ENCODE data around the gene ZDHHC16. TPM values are rescaled to one million over a fixed set of nuclear protein-coding genes. Genes with fewer than 3 reads are reported as not detected.

ZDHHC16 gene
- total and polyA plus RNA-seq, 5 donors from 2014 or later: 17.1 to 36.4 (median 26.8) TPM

GRCh38 chr10:97425964-97426775, 19.8 kb upstream of the ZDHHC16 start, which contains the start of gene PGAM1:
PGAM1 (plus strand) TSS chr10:97426191; CDS start chr10:97426308, 117 bp downstream.
- Histone ChIP-seq H3K4me3 (ENCODE audit: low read depth, low read length) (peak within 1 kb of the TSS; percentile 92), H3K9me3 (ENCODE audit: control insufficient read depth in 2 of 2, low read length in 2 of 2) (no peaks in the 10 kb centered on the region), H3K36me3 (ENCODE audit: control insufficient read depth, insufficient read depth, low read length) (peaks cover 16% of the 10 kb centered on the region), H3K27ac (ENCODE audit: insufficient read depth, low read length, poor library complexity, severe bottlenecking) (peak within 1 kb of the TSS; percentile 90), H3K27me3 (ENCODE audit: control insufficient read depth, insufficient read depth, low read length) (no peaks in the 10 kb centered on the region), H3K4me1 (ENCODE audit: control insufficient read depth, insufficient read depth, low read length, poor library complexity, severe bottlenecking) (peaks cover 37% of the 10 kb centered on the region)
- Mint-ChIP-seq H3K27me3 (peaks cover 5% of the 10 kb centered on the region), H3K4me3 (peak within 1 kb of the TSS; percentile 93 to 95 (median 94)), H3K4me1 (peaks cover 6 to 62% (median 26%) of the 10 kb centered on the region in 4 donors), H3K27ac (peak within 1 kb of the TSS; percentile 82 to 97 (median 93)), H3K36me3 (peaks cover 10% of the 10 kb centered on the region), H3K9me3 (no peaks in the 10 kb centered on the region)
- ATAC-seq (ENCODE audit: low read depth in 2 of 2) (peak; percentile 78 to 79), DNase-seq (peak; percentile 92 to 98 (median 97))

GRCh38 chr10:97426776-97427570, 19.0 kb upstream of the ZDHHC16 start:
- Mint-ChIP-seq H3K4me3 (peak overlapping the region; percentile 93 to 95 (median 94)), H3K27me3 (peaks cover 5% of the 10 kb centered on the region), H3K9me3 (no peaks in the 10 kb centered on the region), H3K36me3 (peaks cover 16% of the 10 kb centered on the region), H3K4me1 (peaks cover 6 to 60% (median 26%) of the 10 kb centered on the region in 4 donors), H3K27ac (peak overlapping the region; percentile 43 to 97 (median 93))
- H3K4me3 ChIP-seq (ENCODE audit: low read depth, low read length): peak overlapping the region; percentile 92
- ATAC-seq (ENCODE audit: low read depth in 2 of 2) (no peak), DNase-seq (no peak)
- H3K27ac ChIP-seq (ENCODE audit: insufficient read depth, low read length, poor library complexity, severe bottlenecking): peak overlapping the region; percentile 90
- H3K27me3 ChIP-seq (ENCODE audit: control insufficient read depth, insufficient read depth, low read length): no peaks in the 10 kb centered on the region
- H3K9me3 ChIP-seq (ENCODE audit: control insufficient read depth in 2 of 2, low read length in 2 of 2): no peaks in the 10 kb centered on the region
- peaks cover 24% of the 10 kb centered on the region for H3K36me3 ChIP-seq (ENCODE audit: control insufficient read depth, insufficient read depth, low read length)
- peaks cover 37% of the 10 kb centered on the region for H3K4me1 ChIP-seq (ENCODE audit: control insufficient read depth, insufficient read depth, low read length, poor library complexity, severe bottlenecking)

- H3K4me1 Mint-ChIP-seq: peaks cover 6 to 60% (median 25%) of the 10 kb centered on the region in 4 donors
Measured at GRCh38 chr10:97427571-97428179, 18.3 kb upstream of the ZDHHC16 start.

GRCh38 chr10:97428572-97428981, 17.4 kb upstream of the ZDHHC16 start:
- Histone ChIP-seq H3K27ac (ENCODE audit: insufficient read depth, low read length, poor library complexity, severe bottlenecking) (peak overlapping the region; percentile 90), H3K4me3 (ENCODE audit: low read depth, low read length) (peak overlapping the region; percentile 92), H3K27me3 (ENCODE audit: control insufficient read depth, insufficient read depth, low read length) (no peaks in the 10 kb centered on the region), H3K4me1 (ENCODE audit: control insufficient read depth, insufficient read depth, low read length, poor library complexity, severe bottlenecking) (peaks cover 30% of the 10 kb centered on the region), H3K36me3 (ENCODE audit: control insufficient read depth, insufficient read depth, low read length) (peaks cover 31% of the 10 kb centered on the region), H3K9me3 (ENCODE audit: control insufficient read depth in 2 of 2, low read length in 2 of 2) (no peaks in the 10 kb centered on the region)
- peak overlapping the region; percentile 79 to 93 (median 90) for H3K4me3 Mint-ChIP-seq
- no peaks in the 10 kb centered on the region for H3K9me3 Mint-ChIP-seq
- H3K36me3 Mint-ChIP-seq: peaks cover 19% of the 10 kb centered on the region
- peaks cover 5% of the 10 kb centered on the region for H3K27me3 Mint-ChIP-seq
- peak overlapping the region; percentile 45 to 93 (median 91) for H3K27ac Mint-ChIP-seq
- peak in 1 of 3 donors; percentile 19 for DNase-seq
- ATAC-seq (ENCODE audit: low read depth in 2 of 2): no peak
- peaks cover 6 to 51% (median 19%) of the 10 kb centered on the region in 4 donors for H3K4me1 Mint-ChIP-seq

More at GRCh38 chr10:97427571-97428179, 18.3 kb upstream of the ZDHHC16 start:
- Histone ChIP-seq H3K4me3 (ENCODE audit: low read depth, low read length) (peak overlapping the region; percentile 92), H3K4me1 (ENCODE audit: control insufficient read depth, insufficient read depth, low read length, poor library complexity, severe bottlenecking) (peaks cover 37% of the 10 kb centered on the region), H3K9me3 (ENCODE audit: control insufficient read depth in 2 of 2, low read length in 2 of 2) (no peaks in the 10 kb centered on the region), H3K36me3 (ENCODE audit: control insufficient read depth, insufficient read depth, low read length) (peaks cover 27% of the 10 kb centered on the region), H3K27me3 (ENCODE audit: control insufficient read depth, insufficient read depth, low read length) (no peaks in the 10 kb centered on the region), H3K27ac (ENCODE audit: insufficient read depth, low read length, poor library complexity, severe bottlenecking) (peak overlapping the region; percentile 90)
- ATAC-seq (ENCODE audit: low read depth in 2 of 2): no peak
- Mint-ChIP-seq H3K27ac (peak overlapping the region in 2 of 3 donors; percentile 93 to 97), H3K27me3 (peaks cover 5% of the 10 kb centered on the region), H3K4me3 (peak overlapping the region; percentile 93 to 95 (median 94)), H3K9me3 (no peaks in the 10 kb centered on the region), H3K36me3 (peaks cover 19% of the 10 kb centered on the region)
- no peak for DNase-seq

GRCh38 chr10:97434055-97434454, 11.9 kb upstream of the ZDHHC16 start:
- ATAC-seq (ENCODE audit: low read depth in 2 of 2) (no peak), DNase-seq (no peak)
- no peaks in the 10 kb centered on the region for H3K4me1 ChIP-seq (ENCODE audit: control insufficient read depth, insufficient read depth, low read length, poor library complexity, severe bottlenecking)
- Mint-ChIP-seq H3K4me1 (peaks cover 0 to 9% (median 2%) of the 10 kb centered on the region in 4 donors), H3K4me3 (no peak overlapping the region), H3K27me3 (no peaks in the 10 kb centered on the region), H3K27ac (no peak overlapping the region), H3K36me3 (peaks cover 27% of the 10 kb centered on the region), H3K9me3 (no peaks in the 10 kb centered on the region)
- no peak overlapping the region for H3K27ac ChIP-seq (ENCODE audit: insufficient read depth, low read length, poor library complexity, severe bottlenecking)
- no peaks in the 10 kb centered on the region for H3K9me3 ChIP-seq (ENCODE audit: control insufficient read depth in 2 of 2, low read length in 2 of 2)
- H3K36me3 ChIP-seq (ENCODE audit: control insufficient read depth, insufficient read depth, low read length): peaks cover 75% of the 10 kb centered on the region
- no peaks in the 10 kb centered on the region for H3K27me3 ChIP-seq (ENCODE audit: control insufficient read depth, insufficient read depth, low read length)
- no peak overlapping the region for H3K4me3 ChIP-seq (ENCODE audit: low read depth, low read length)

- no peaks in the 10 kb centered on the region for H3K4me1 ChIP-seq (ENCODE audit: control insufficient read depth, insufficient read depth, low read length, poor library complexity, severe bottlenecking)
- Mint-ChIP-seq H3K27me3 (no peaks in the 10 kb centered on the region), H3K27ac (no peak overlapping the region), H3K9me3 (no peaks in the 10 kb centered on the region), H3K4me3 (no peak overlapping the region), H3K36me3 (peaks cover 30% of the 10 kb centered on the region), H3K4me1 (peaks cover 0 to 7% (median 2%) of the 10 kb centered on the region in 4 donors)
- DNase-seq: no peak
- H3K27ac ChIP-seq (ENCODE audit: insufficient read depth, low read length, poor library complexity, severe bottlenecking): no peak overlapping the region
- no peaks in the 10 kb centered on the region for H3K9me3 ChIP-seq (ENCODE audit: control insufficient read depth in 2 of 2, low read length in 2 of 2)
- H3K36me3 ChIP-seq (ENCODE audit: control insufficient read depth, insufficient read depth, low read length): peaks cover 76% of the 10 kb centered on the region
- H3K27me3 ChIP-seq (ENCODE audit: control insufficient read depth, insufficient read depth, low read length): no peaks in the 10 kb centered on the region
- no peak overlapping the region for H3K4me3 ChIP-seq (ENCODE audit: low read depth, low read length)
- ATAC-seq (ENCODE audit: low read depth in 2 of 2): no peak
Measured at GRCh38 chr10:97434557-97434956, 11.4 kb upstream of the ZDHHC16 start.

GRCh38 chr10:97435211-97435610, 10.8 kb upstream of the ZDHHC16 start:
- Mint-ChIP-seq H3K4me1 (peaks cover 0 to 10% (median 2%) of the 10 kb centered on the region in 4 donors), H3K36me3 (peaks cover 33% of the 10 kb centered on the region), H3K27me3 (no peaks in the 10 kb centered on the region), H3K4me3 (no peak overlapping the region), H3K27ac (no peak overlapping the region), H3K9me3 (no peaks in the 10 kb centered on the region)
- no peaks in the 10 kb centered on the region for H3K27me3 ChIP-seq (ENCODE audit: control insufficient read depth, insufficient read depth, low read length)
- H3K4me3 ChIP-seq (ENCODE audit: low read depth, low read length): no peak overlapping the region
- no peaks in the 10 kb centered on the region for H3K4me1 ChIP-seq (ENCODE audit: control insufficient read depth, insufficient read depth, low read length, poor library complexity, severe bottlenecking)
- ATAC-seq (ENCODE audit: low read depth in 2 of 2): no peak
- no peaks in the 10 kb centered on the region for H3K9me3 ChIP-seq (ENCODE audit: control insufficient read depth in 2 of 2, low read length in 2 of 2)
- H3K36me3 ChIP-seq (ENCODE audit: control insufficient read depth, insufficient read depth, low read length): peaks cover 73% of the 10 kb centered on the region
- no peak for DNase-seq
- no peak overlapping the region for H3K27ac ChIP-seq (ENCODE audit: insufficient read depth, low read length, poor library complexity, severe bottlenecking)
